ENCODE data around the gene OCIAD1.

OCIAD1 gene

DNA sequence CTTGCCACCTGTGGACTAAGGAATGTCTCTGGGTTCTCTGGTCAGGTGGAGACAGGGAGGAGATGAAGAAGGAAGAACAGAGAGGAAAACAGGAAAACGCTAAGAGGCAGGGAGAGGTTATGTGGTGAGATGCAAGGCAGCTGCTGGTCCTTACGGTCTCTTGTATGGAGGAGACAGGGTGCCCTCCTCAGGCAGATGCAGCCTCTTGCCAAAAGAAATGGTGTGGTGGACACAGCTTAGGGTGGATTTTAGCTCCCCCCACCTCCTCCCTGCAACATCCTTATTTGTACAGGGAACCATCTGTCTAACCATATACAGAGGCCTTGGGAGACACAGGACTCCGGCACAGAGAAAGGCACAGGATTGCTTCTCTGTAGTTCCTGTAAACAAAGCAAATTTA is 66.0 kb downstream of the OCIAD1 start:
- FAIRE-seq, result no peak

DNA sequence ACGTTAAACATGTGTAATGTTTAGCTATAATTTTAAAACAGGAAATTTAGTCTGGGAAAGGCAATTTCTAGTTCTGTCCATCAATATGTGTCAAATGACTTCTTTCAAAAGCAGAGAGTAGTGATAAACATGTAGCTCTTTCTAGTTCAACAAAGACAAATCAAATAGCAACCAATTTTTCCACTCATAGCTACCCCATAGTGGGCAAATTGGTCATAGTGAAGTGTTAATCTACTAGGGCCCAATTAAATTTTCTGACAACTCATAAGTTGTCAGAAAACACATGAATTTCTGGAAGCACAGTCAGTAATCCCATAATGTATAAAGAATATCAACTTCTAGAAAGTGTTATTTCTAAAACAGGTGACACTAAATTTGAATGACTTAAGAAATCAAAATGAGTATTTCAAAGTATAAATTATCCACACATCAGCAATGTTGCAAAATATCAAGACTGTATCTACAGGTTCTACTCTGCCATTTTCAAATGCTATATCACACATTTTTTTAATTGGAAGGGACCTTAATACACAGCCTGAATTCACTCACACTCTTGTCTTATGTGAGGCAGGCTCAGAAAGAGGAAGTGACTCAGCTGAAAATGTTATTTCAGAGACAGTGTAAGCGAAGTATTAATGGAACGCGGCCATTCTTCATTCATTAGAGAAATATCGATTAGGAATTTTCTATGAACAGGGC is 68.0 kb downstream of the OCIAD1 start:
- no peak for FAIRE-seq

- no peak for FAIRE-seq
These were observed 68.5 kb downstream of the OCIAD1 start for GRCh38 chr4:48899432-48899749.

DNA sequence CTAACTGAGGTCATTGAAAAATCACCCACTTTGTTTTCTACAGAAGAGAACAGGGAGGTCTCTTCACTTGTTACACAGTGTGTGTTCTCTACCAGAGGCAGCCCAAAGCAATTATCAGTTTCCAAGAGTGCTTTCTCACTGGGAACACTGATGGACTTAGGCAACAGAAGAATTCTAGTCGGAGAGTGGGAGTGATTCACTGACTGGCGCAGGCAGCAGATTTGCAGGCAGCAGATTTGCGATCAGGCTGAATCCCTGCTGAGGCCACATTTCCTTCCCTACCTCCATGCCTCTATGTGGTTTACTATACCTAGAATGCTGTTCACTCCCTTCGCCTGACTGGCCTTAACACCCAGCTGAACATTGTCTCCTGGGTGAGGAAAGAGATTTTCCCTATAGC is 69.1 kb downstream of the OCIAD1 start:
- FAIRE-seq, result no peak

DNA sequence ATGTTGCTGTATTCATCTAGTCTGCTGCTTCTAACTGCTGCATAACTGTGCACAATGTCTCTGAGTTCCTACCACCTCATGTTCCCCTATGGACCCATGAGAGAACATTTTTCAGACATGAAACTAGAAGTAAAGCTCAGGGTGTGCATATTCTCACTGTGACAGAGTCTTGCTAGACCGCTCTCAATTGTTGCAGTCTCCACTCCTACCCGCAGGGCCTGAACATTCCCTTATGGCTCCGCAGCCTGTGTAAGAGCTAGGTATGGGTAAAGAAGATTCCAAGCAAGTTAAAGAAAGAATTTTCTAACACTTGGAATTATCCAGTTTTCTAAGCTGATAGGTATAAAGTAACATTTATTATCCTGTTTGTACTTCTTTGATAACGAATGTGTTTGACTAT is 70.3 kb downstream of the OCIAD1 start:
- no peak for FAIRE-seq

- FAIRE-seq, result no peak
These were observed 71.4 kb downstream of the OCIAD1 start for GRCh38 chr4:48902266-48902665.

GRCh38 chr4:48904101-48904500 is 73.2 kb downstream of the OCIAD1 start:
- no peak for FAIRE-seq

GRCh38 chr4:48904541-48905142 is 73.8 kb downstream of the OCIAD1 start:
- FAIRE-seq, result no peak

DNA sequence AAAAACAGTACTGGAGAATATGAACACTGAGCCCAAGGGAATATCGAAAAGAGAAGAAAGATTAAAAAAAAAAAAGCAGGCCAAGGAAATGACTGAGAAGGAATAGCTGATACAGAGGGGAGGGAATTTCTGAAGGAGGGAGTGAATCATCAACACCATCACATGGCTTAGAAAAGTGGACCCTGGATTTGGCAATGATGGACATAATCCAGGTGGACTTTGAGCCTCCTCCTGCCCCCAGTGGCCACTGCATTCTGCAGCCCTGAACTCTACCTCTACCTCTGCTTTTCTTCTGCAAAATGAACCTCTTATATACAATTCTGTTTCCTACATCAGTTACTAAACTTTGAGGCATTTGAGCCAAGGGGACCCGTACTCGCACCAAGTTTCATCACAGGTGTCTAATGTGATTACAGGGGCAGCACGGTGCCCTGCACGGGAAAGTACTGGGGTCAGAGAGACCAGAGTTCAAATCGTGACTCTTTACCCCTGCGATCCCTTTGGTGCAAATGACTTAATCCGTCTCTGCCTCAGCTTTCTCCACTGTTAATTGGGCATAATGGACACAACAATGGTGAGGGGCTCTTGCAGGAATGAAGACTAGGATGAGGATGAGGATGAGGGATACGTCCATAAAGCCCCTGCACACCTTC is 74.6 kb downstream of the OCIAD1 start:
- FAIRE-seq, result no peak

DNA sequence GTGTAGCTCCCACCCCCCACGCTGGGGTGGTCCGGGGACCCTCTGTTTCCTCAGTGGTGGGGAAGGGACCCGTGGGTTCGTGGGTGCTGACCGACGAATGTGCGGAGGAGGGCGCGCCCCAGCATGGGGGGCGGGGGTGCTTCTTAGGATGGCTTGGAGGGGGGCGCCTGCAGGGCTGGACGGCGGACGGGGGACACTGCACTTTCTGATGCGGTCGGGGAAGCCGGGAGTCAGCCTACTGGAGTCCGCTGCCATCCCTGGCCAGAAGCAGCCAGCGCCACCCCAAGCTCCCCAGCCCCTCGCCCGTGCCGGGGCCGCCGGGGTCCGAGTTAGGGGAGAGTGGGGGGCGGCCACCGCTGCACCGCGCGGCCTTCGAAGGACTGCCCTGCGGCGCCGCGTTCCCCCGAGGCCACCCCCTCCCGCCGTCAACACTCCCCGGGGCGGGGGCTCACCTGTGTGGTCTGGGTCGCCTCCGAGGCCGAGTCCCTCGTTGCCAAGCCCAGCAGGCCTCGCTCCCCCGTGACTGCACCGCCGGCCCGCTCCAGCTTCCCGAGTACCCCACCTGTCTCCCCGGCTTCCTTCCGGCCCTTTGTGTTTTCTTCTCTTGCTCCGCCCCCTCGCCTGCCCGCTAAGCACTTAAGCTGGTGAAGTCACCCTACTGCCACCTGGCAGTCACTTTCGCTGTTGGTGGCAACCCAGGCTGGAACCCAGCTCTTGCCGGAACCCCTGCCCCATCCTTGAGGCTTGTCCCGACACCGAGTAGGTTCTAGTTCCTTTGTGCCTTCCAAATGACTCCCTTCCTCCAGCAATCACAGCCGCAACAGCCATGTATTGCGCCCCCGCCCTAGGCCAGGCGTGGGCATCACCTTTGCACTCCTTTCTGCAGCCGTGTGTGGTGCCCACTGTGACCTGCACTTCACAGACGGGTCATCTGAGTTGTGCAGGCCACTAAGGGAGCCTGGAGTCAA is 75.6 kb downstream of the OCIAD1 start, which contains the start of gene OCIAD2:
Gene OCIAD2 (minus strand): TSS at position 569 of the 968 bp plus-strand sequence. CDS start 2,225 bp downstream, outside the sequence.
- FAIRE-seq, result no peak

DNA sequence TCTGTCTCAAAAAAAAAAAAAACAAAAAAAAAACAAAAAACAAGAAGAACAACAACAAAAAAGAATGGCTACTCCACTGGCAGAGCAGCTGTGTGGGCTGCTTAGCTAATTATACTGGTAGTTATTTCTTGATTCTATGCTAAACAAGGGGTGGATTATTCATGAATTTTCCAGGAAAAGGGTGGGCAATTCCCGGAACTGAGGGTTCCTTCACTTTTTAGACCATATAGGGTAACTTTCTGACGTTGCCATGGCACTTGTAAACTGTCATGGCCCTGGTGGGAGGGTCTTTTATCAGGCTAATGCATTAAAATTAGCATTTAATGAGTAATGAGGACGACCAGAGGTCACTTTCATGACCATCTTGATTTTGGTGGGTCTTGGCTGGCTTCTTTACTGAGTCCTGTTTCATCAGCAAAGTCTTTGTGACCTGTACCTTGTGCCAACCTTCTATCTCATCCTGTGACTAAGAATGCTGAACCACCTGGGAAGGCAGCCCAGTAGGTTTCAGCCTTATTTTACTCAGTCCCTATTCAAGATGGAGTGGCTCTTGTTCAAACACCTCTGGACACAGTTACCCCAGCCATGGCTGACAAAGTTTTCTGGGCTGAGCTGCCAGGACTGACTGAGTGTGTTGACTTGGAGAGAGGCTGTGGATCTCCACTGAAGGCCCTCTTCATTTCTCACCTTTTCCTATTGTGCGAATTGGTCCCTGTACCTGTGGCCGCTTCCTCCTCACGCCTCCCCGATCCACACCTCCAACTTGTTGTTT is 77.0 kb downstream of the OCIAD1 start:
- FAIRE-seq, result no peak

- no peak for FAIRE-seq
These were observed 77.8 kb downstream of the OCIAD1 start for GRCh38 chr4:48908687-48909086.

GRCh38 chr4:48909697-48910096 is 78.8 kb downstream of the OCIAD1 start:
- no peak for FAIRE-seq

DNA sequence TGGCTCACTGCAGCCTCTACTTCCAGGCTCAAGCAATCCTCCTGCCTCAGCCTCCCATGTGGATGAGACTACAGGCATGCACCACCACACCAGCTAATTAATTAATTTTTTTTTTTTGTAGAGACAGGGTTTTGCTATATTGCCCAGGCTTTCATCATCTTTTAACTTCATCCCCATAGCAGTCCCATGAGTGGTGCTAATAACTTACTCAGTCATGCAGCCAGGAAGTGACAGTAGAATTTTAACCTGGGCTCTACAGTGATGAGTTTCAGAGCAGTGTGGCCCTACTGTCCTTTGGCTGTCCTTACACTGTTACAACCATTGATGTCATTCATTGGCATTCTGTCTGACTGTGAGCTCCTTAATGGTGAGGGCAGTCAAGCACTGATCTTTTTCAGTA is 79.6 kb downstream of the OCIAD1 start:
- FAIRE-seq, result no peak

Data from endometrium (tissue), 2 donors.